ENCODE data around the gene UVSSA.
"Not testable (repeated sequence)": the region's sequence is repeated elsewhere in the genome, so short reads cannot be mapped to it uniquely, and the experiment has no call there.

UVSSA gene

GRCh38 chr4:1331591-1332353, 15.2 kb upstream of the UVSSA start:
- TF ChIP-seq, protein P1, sequence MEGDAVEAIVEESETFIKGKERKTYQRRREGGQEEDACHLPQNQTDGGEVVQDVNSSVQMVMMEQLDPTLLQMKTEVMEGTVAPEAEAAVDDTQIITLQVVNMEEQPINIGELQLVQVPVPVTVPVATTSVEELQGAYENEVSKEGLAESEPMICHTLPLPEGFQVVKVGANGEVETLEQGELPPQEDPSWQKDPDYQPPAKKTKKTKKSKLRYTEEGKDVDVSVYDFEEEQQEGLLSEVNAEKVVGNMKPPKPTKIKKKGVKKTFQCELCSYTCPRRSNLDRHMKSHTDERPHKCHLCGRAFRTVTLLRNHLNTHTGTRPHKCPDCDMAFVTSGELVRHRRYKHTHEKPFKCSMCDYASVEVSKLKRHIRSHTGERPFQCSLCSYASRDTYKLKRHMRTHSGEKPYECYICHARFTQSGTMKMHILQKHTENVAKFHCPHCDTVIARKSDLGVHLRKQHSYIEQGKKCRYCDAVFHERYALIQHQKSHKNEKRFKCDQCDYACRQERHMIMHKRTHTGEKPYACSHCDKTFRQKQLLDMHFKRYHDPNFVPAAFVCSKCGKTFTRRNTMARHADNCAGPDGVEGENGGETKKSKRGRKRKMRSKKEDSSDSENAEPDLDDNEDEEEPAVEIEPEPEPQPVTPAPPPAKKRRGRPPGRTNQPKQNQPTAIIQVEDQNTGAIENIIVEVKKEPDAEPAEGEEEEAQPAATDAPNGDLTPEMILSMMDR (conservative IDR thresholded peaks at IDR 0.05; ENCODE audit: low read depth, low read length) = no peak
- no peaks in the 10 kb centered on the region for H3K27me3 ChIP-seq (ENCODE audit: insufficient read depth, low read depth)
- no peaks in the 10 kb centered on the region for H3K36me3 ChIP-seq (ENCODE audit: insufficient read depth)
- no peaks in the 10 kb centered on the region for H4K20me1 ChIP-seq (ENCODE audit: insufficient read depth)
- no peak overlapping the region for H2AFZ ChIP-seq (ENCODE audit: low read depth)
- H3K27ac ChIP-seq = no peak overlapping the region
- no peak overlapping the region for H3K4me3 ChIP-seq (IDR thresholded peaks at IDR 0.05; ENCODE audit: insufficient read depth, low read depth, low read length)
- H3K4me1 ChIP-seq (ENCODE audit: low read depth, poor library complexity, severe bottlenecking) = no peaks in the 10 kb centered on the region
- H3K9ac ChIP-seq = no peak overlapping the region
- H3K79me2 ChIP-seq (ENCODE audit: insufficient read depth, low read depth) = no peaks in the 10 kb centered on the region
- H3K4me2 ChIP-seq = no peak overlapping the region

GRCh38 chr4:1332686-1333085, 14.3 kb upstream of the UVSSA start:
- no peak overlapping the region for H3K4me3 ChIP-seq (IDR thresholded peaks at IDR 0.05; ENCODE audit: insufficient read depth, low read depth, low read length)
- H2AFZ ChIP-seq (ENCODE audit: low read depth) = no peak overlapping the region
- no peak overlapping the region for H3K9ac ChIP-seq
- H3K79me2 ChIP-seq (ENCODE audit: insufficient read depth, low read depth) = no peaks in the 10 kb centered on the region
- H4K20me1 ChIP-seq (ENCODE audit: insufficient read depth) = no peaks in the 10 kb centered on the region
- H3K36me3 ChIP-seq (ENCODE audit: insufficient read depth) = no peaks in the 10 kb centered on the region
- no peak overlapping the region for H3K27ac ChIP-seq
- no peaks in the 10 kb centered on the region for H3K27me3 ChIP-seq (ENCODE audit: insufficient read depth, low read depth)
- TF ChIP-seq, protein P1 (conservative IDR thresholded peaks at IDR 0.05; ENCODE audit: low read depth, low read length) = no peak
- no peaks in the 10 kb centered on the region for H3K4me1 ChIP-seq (ENCODE audit: low read depth, poor library complexity, severe bottlenecking)
- no peak overlapping the region for H3K4me2 ChIP-seq

GRCh38 chr4:1333256-1333655, 13.8 kb upstream of the UVSSA start:
- no peak overlapping the region for H3K9ac ChIP-seq
- H3K36me3 ChIP-seq (ENCODE audit: insufficient read depth) = no peaks in the 10 kb centered on the region
- TF ChIP-seq, protein P1 (conservative IDR thresholded peaks at IDR 0.05; ENCODE audit: low read depth, low read length) = no peak

DNA sequence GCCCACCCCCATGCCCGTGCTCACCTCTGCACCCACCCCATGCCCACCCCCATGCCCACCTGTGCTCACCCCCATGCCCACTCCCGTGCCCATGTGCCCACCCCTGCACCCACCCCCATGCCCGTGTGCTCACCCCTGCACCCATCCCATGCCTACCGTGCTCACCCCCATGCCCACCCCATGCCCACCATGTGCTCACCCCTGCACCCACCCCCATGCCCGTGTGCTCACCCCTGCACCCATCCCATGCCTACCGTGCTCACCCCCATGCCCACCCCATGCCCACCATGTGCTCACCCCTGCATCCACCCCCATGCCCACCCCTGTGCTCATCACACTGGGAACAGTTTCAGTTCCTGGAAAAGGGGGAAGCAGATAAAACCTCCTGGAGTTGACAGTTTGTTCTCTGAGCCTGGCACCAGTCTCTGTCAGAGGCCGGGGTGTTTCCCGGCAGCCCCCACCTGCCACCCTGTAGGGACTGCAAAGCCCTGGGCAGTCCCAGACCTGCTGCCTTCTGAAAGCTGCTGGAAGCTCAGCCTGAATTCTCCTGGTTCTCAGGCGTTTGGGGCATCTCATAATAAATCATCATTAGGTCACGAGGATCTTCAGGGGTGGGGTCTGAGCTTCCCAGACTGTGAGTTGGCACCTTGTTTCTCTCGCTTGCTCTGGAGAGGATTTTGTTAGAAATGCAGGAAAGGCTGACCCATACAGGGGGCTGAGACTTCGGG, 13.0 kb upstream of the UVSSA start:
- not testable (repeated sequence) for H2AFZ ChIP-seq (ENCODE audit: low read depth); H3K4me3 ChIP-seq (IDR thresholded peaks at IDR 0.05; ENCODE audit: insufficient read depth, low read depth, low read length); H3K4me1 ChIP-seq (ENCODE audit: low read depth, poor library complexity, severe bottlenecking); H3K36me3 ChIP-seq (ENCODE audit: insufficient read depth); H3K27ac ChIP-seq; H3K9ac ChIP-seq; H3K27me3 ChIP-seq (ENCODE audit: insufficient read depth, low read depth); H3K79me2 ChIP-seq (ENCODE audit: insufficient read depth, low read depth); H4K20me1 ChIP-seq (ENCODE audit: insufficient read depth); H3K4me2 ChIP-seq

More at GRCh38 chr4:1333256-1333655, 13.8 kb upstream of the UVSSA start:
- no peak overlapping the region for H2AFZ ChIP-seq (ENCODE audit: low read depth)
- H4K20me1 ChIP-seq (ENCODE audit: insufficient read depth) = no peaks in the 10 kb centered on the region
- H3K27ac ChIP-seq = no peak overlapping the region
- no peak overlapping the region for H3K4me3 ChIP-seq (IDR thresholded peaks at IDR 0.05; ENCODE audit: insufficient read depth, low read depth, low read length)
- no peaks in the 10 kb centered on the region for H3K4me1 ChIP-seq (ENCODE audit: low read depth, poor library complexity, severe bottlenecking)
- no peak overlapping the region for H3K4me2 ChIP-seq
- no peaks in the 10 kb centered on the region for H3K79me2 ChIP-seq (ENCODE audit: insufficient read depth, low read depth)
- no peaks in the 10 kb centered on the region for H3K27me3 ChIP-seq (ENCODE audit: insufficient read depth, low read depth)

DNA sequence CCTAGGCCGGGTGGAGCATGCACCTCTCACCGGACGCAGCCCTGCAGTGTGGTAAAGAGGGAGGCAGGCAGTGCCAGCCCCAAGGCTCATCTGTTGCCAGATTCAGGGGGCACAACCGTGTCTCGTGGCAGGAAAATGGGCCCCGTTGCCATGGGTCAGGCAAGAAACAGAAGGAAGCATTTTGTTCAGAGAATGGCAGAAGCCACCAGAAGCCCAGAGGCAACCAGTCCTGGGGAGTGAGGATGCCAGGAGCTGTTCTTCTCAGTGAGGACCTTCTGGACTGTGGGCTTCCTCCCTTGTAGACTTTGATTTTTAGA, 12.5 kb upstream of the UVSSA start:
- H3K27ac ChIP-seq = no peak overlapping the region
- H3K4me2 ChIP-seq = no peak overlapping the region

DNA sequence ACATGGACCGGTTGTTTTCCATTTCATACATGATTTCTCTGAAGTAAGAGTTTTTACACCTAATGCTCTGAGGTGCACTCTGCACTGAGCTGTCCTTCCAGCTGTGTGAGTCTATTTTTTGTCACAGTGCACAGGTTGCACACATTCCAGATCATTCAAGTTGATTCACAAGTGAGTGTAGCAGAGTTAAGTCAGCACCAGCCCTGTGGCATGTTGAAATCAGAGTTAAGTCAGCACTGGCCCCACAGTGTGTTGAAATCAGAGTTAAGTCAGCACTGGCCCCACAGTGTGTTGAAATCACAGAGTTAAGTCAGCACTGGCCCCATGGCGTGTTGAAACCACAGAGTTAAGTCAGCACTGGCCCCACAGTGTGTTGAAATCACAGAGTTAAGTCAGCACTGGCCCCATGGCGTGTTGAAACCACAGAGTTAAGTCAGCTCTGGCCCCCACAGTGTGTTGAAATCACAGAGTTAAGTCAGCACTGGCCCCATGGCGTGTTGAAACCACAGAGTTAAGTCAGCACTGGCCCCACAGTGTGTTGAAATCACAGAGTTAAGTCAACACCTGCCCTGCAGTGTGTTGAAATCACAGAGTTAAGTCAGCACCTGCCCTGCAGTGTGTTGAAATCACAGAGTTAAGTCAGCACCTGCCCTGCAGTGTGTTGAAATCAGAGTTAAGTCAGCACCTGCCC, 11.7 kb upstream of the UVSSA start:
- H3K4me3 ChIP-seq (IDR thresholded peaks at IDR 0.05; ENCODE audit: insufficient read depth, low read depth, low read length); H3K4me2 ChIP-seq: not testable (repeated sequence)

More for the DNA sequence above, 12.5 kb upstream of the UVSSA start:
- Histone ChIP-seq H3K9ac (no peak overlapping the region), H3K4me3 (IDR thresholded peaks at IDR 0.05; ENCODE audit: insufficient read depth, low read depth, low read length) (no peak overlapping the region), H2AFZ (ENCODE audit: low read depth) (no peak overlapping the region), H3K4me1 (ENCODE audit: low read depth, poor library complexity, severe bottlenecking) (no peaks in the 10 kb centered on the region), H4K20me1 (ENCODE audit: insufficient read depth) (no peaks in the 10 kb centered on the region), H3K36me3 (ENCODE audit: insufficient read depth) (no peaks in the 10 kb centered on the region), H3K79me2 (ENCODE audit: insufficient read depth, low read depth) (no peaks in the 10 kb centered on the region), H3K27me3 (ENCODE audit: insufficient read depth, low read depth) (no peaks in the 10 kb centered on the region)
- TF ChIP-seq, protein P1 (conservative IDR thresholded peaks at IDR 0.05; ENCODE audit: low read depth, low read length) = no peak

More for the DNA sequence above, 11.7 kb upstream of the UVSSA start:
- H3K79me2 ChIP-seq (ENCODE audit: insufficient read depth, low read depth); H3K27ac ChIP-seq; H3K9ac ChIP-seq; H3K4me1 ChIP-seq (ENCODE audit: low read depth, poor library complexity, severe bottlenecking); H3K36me3 ChIP-seq (ENCODE audit: insufficient read depth); H2AFZ ChIP-seq (ENCODE audit: low read depth); H4K20me1 ChIP-seq (ENCODE audit: insufficient read depth); H3K27me3 ChIP-seq (ENCODE audit: insufficient read depth, low read depth): not testable (repeated sequence)

Data from KMS-11 (cell line).